GM23338 (cell line): ENCODE data around the gene TTC28. TPM values are rescaled to one million over a fixed set of nuclear protein-coding genes. Genes with fewer than 3 reads are reported as not detected.

ENCODE experiments used
- ATAC-seq: fragments of 200-7000 bp; cut with Tn5 transposase; 3 replicates; pipeline ENCODE4 v1.9.1; 2020
- DNase-seq: peaks from one replicate; pipeline ENCODE4 v3.0.0-alpha.2; 2015; ENCODE audit warnings: low spot score
- H2AFZ ChIP-seq: fragments of 200-600 bp; sonication (generic); 2 replicates; pipeline ENCODE4 v1.8.0; 2016; ENCODE audit warnings: antibody characterized with exemption, mild to moderate bottlenecking, moderate library complexity
- H3F3A ChIP-seq: fragments of 200-600 bp; sonication (generic); replicated peaks from 2 replicates; pipeline ENCODE4 v1.8.0; 2017; ENCODE audit warnings: antibody characterized with exemption, mixed run types, low read depth
- H3K27ac ChIP-seq: fragments of 200-600 bp; sonication (generic); 2 replicates; pipeline ENCODE4 v1.6.1; 2016; ENCODE audit warnings: low read depth
- H3K27me3 ChIP-seq: fragments of 200-600 bp; sonication (generic); 2 replicates; pipeline ENCODE4 v1.8.0; 2016; ENCODE audit warnings: mild to moderate bottlenecking, mixed run types, moderate library complexity; ENCODE audit not compliant: insufficient read depth
- H3K36me3 ChIP-seq: fragments of 200-600 bp; sonication (generic); 2 replicates; pipeline ENCODE4 v1.8.0; 2016; ENCODE audit warnings: mild to moderate bottlenecking; ENCODE audit not compliant: insufficient read depth
- H3K4me1 ChIP-seq: fragments of 200-600 bp; sonication (generic); 2 replicates; pipeline ENCODE4 v1.8.0; 2016; ENCODE audit warnings: mild to moderate bottlenecking, moderate library complexity; ENCODE audit not compliant: insufficient read depth
- H3K4me2 ChIP-seq: fragments of 200-600 bp; sonication (generic); 2 replicates; pipeline ENCODE4 v1.7.1; 2017; ENCODE audit warnings: mixed run types
- H3K4me3 ChIP-seq: fragments of 200-600 bp; sonication (generic); 2 replicates; pipeline ENCODE4 v1.6.1; 2016; ENCODE audit warnings: mixed run types
- H3K79me2 ChIP-seq: fragments of 200-600 bp; sonication (generic); replicated peaks from 2 replicates; pipeline ENCODE4 v1.8.0; 2017; ENCODE audit warnings: mild to moderate bottlenecking; ENCODE audit not compliant: insufficient read depth
- H3K9me2 ChIP-seq: fragments of 200-600 bp; sonication (generic); 2 replicates; pipeline ENCODE4 v1.8.0; 2017; ENCODE audit not compliant: insufficient read depth
- H4K20me1 ChIP-seq: fragments of 200-600 bp; sonication (generic); replicated peaks from 2 replicates; pipeline ENCODE4 v1.8.0; 2017; ENCODE audit warnings: mild to moderate bottlenecking; ENCODE audit not compliant: insufficient read depth
- H3K27ac Mint-ChIP-seq: 2 replicates; pipeline ENCODE4 v1.8.0; 2020; ENCODE audit warnings: inconsistent platforms, mild to moderate bottlenecking, moderate library complexity, mixed read lengths
- H3K27me3 Mint-ChIP-seq: 3 replicates; pipeline ENCODE4 v1.8.0; 2022; ENCODE audit warnings: low read depth, mild to moderate bottlenecking, moderate library complexity, mixed read lengths, inconsistent platforms; ENCODE audit not compliant: insufficient read depth, poor library complexity
- H3K36me3 Mint-ChIP-seq: 3 replicates; pipeline ENCODE4 v1.8.0; 2021; ENCODE audit warnings: low read depth, mild to moderate bottlenecking, inconsistent platforms, moderate library complexity, mixed read lengths
- H3K4me1 Mint-ChIP-seq: 3 replicates; pipeline ENCODE4 v1.8.0; 2020; ENCODE audit warnings: mild to moderate bottlenecking, inconsistent platforms, mixed read lengths
- H3K4me3 Mint-ChIP-seq: 3 replicates; pipeline ENCODE4 v1.8.0; 2021; ENCODE audit warnings: moderate library complexity, mild to moderate bottlenecking, inconsistent platforms, mixed read lengths
- H3K9me3 Mint-ChIP-seq: 3 replicates; pipeline ENCODE4 v1.8.0; 2020; ENCODE audit warnings: moderate library complexity, mild to moderate bottlenecking, inconsistent platforms, mixed read lengths
- CTCF ChIP-seq, 2 experiments: fragments of 200-600 bp in 1 of 2; sonication (generic) in 1 of 2; conservative IDR thresholded peaks; 2 replicates each; pipeline versions ENCODE4 v1.5.1 to v1.6.1; 2016 to 2017; ENCODE audit warnings: antibody characterized with exemption in 2 of 2, low read depth in 2 of 2, mild to moderate bottlenecking in 2 of 2, moderate library complexity in 1 of 2
- JUNB ChIP-seq: IDR thresholded peaks from one replicate; pipeline ENCODE4 v1.6.1; 2016; ENCODE audit warnings: antibody characterized with exemption; ENCODE audit not compliant: unreplicated experiment
- POLR2AphosphoS5 ChIP-seq: IDR thresholded peaks from 2 replicates; pipeline ENCODE4 v1.6.1; 2016; ENCODE audit warnings: antibody characterized with exemption, low read depth
- ZNF331 ChIP-seq: fragments of 250-450 bp; sonication (Bioruptor Pico); IDR thresholded peaks from 2 replicates; pipeline ENCODE4 v1.5.0; 2020; ENCODE audit warnings: low read depth, mild to moderate bottlenecking, moderate library complexity
- ZNF462 ChIP-seq: fragments of 250-450 bp; sonication (Bioruptor Pico); IDR thresholded peaks from 2 replicates; pipeline ENCODE4 v1.5.0; 2020; ENCODE audit warnings: mild to moderate bottlenecking, moderate library complexity
- polyA plus RNA-seq: library from polyadenylated mRNA; unstranded; fragments of >200 nt; fragmentation: Nextera tagmentation; extraction: Ambion mirVana; gene quantifications from 2 replicates; pipeline ENCODE4 v1.2.1, GENCODE V29; 2016
- total RNA-seq: library from RNA; depleted of rRNA; stranded (reverse); fragments of >200 nt; shearing (Covaris generic); gene quantifications from 2 replicates; pipeline ENCODE4 v1.2.3, GENCODE V29; 2014
- TF ChIP-seq, protein P1 (sequence below): IDR thresholded peaks from 2 replicates; pipeline ENCODE4 v1.6.1; 2016; ENCODE audit warnings: antibody characterized with exemption

The TTC28 gene
- total and polyA plus RNA-seq, 2 experiments from 2014 or later: 4.5 to 16.1 TPM

- TF ChIP-seq ZNF462 (CRISPR knock-in tag) (no peak), CTCF (conservative IDR thresholded peaks at IDR 0.05; ENCODE audit: low read depth in 2 of 2) (no peak), ZNF331 (CRISPR knock-in tag) (no peak)
Measured at GRCh38 chr22:27966168-27967064, 713.2 kb downstream of the TTC28 start (continued).

DNA sequence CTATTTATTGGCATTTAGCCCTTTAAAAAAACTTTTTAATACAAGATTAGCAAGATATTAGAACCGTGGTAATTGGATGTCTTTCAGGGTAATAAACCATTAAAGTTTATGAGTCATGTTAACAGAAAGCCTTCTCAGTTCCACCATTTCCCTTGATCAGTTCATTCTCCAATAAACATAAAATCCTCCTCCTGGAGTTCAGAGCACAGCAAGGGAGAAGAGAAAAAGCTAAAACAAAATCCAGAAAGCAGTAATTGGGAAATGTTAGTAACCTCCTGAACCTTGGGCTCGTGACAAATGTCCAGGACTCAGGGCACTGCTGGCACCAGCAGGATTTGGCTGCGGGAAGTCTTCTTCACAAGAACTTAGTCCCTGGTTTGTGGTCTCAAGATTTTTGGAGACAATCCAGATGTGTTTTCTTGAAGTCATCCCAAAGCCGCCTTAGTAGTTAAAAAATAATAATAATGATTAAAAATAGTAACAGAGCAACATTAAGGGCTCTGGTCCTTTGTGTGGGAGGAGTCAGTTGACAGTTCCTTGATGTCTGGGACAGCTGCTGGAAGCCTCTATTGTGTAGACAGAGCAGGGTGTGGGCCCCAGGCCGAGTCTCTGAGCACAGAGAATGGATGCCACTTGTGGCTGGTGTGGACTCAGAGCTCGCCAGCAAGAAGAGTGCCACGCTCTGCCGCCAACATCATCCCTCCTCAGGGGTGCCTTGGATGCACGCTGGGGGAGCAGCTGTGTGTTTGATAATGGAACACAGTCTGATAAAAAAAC, 717.2 kb downstream of the TTC28 start:
- H2AFZ ChIP-seq: no peak overlapping the region
- no peak for DNase-seq
- TF ChIP-seq POLR2AphosphoS5 (no peak), CTCF (conservative IDR thresholded peaks at IDR 0.05; ENCODE audit: low read depth in 2 of 2) (no peak), JUNB (no peak)
- TF ChIP-seq, protein P1, sequence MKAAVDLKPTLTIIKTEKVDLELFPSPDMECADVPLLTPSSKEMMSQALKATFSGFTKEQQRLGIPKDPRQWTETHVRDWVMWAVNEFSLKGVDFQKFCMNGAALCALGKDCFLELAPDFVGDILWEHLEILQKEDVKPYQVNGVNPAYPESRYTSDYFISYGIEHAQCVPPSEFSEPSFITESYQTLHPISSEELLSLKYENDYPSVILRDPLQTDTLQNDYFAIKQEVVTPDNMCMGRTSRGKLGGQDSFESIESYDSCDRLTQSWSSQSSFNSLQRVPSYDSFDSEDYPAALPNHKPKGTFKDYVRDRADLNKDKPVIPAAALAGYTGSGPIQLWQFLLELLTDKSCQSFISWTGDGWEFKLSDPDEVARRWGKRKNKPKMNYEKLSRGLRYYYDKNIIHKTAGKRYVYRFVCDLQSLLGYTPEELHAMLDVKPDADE: no peak

More for the DNA sequence above, 717.2 kb downstream of the TTC28 start:
- peaks cover 10% of the 10 kb centered on the region; the same call in 1 of the 2 replicates for H3K4me1 ChIP-seq
- no peaks in the 10 kb centered on the region for H3K79me2 ChIP-seq
- Mint-ChIP-seq H3K4me3 (no peak overlapping the region), H3K9me3 (0 out of 3 replicates have a peak, but pooled peaks cover under 1% of the 10 kb centered on the region), H3K27me3 (peaks cover 2% of the 10 kb centered on the region), H3K27ac (no peak overlapping the region), H3K4me1 (peaks cover 29% of the 10 kb centered on the region), H3K36me3 (peaks cover 2% of the 10 kb centered on the region; the same call in 1 of the 3 replicates)
- no peaks in the 10 kb centered on the region for H3K36me3 ChIP-seq
- H3K4me2 ChIP-seq: no peak overlapping the region
- peak; percentile 49 for ATAC-seq
- H3K4me3 ChIP-seq: no peak overlapping the region
- no peaks in the 10 kb centered on the region for H4K20me1 ChIP-seq
- H3K27me3 ChIP-seq: no peaks in the 10 kb centered on the region
- no peaks in the 10 kb centered on the region for H3F3A ChIP-seq
- no peak overlapping the region for H3K27ac ChIP-seq
- H3K9me2 ChIP-seq: no peaks in the 10 kb centered on the region
